Lower lobe of right lung (tissue), 2 donors: ENCODE data around the gene ERC1. TPM values are rescaled to one million over a fixed set of nuclear protein-coding genes. Genes with fewer than 3 reads are reported as not detected.
"Not testable (repeated sequence)": the region's sequence is repeated elsewhere in the genome, so short reads cannot be mapped to it uniquely, and the experiment has no call there.

Experiments used
- ATAC-seq, 2 donors: fragments of 200-7000 bp; cut with Tn5 transposase; one replicate each; pipeline ENCODE4 v1.9.1; 2020 to 2022; ENCODE audit warnings: mild to moderate bottlenecking in 2 of 2, moderate library complexity in 2 of 2
- DNase-seq: peaks from one replicate; pipeline ENCODE4 v3.0.0-alpha.2; 2020
- H3K27ac ChIP-seq: fragments of 200-600 bp; one replicate; pipeline ENCODE4 v1.8.0; 2022
- H3K27me3 ChIP-seq: fragments of 200-600 bp; one replicate; pipeline ENCODE4 v1.8.0; 2022; ENCODE audit warnings: low read depth
- H3K36me3 ChIP-seq: fragments of 200-600 bp; one replicate; pipeline ENCODE4 v1.8.0; 2022; ENCODE audit warnings: mild to moderate bottlenecking
- H3K4me1 ChIP-seq: fragments of 200-600 bp; one replicate; pipeline ENCODE4 v1.8.0; 2022
- H3K4me3 ChIP-seq: fragments of 200-600 bp; one replicate; pipeline ENCODE4 v1.8.0; 2022; ENCODE audit warnings: mild to moderate bottlenecking
- H3K9me3 ChIP-seq: fragments of 200-600 bp; one replicate; pipeline ENCODE4 v1.8.0; 2022
- CTCF ChIP-seq: fragments of 200-600 bp; IDR thresholded peaks from one replicate; pipeline ENCODE4 v1.8.0; 2022; ENCODE audit warnings: antibody characterized with exemption, mild to moderate bottlenecking
- intact Hi-C: fragments of 100-400 bp; cut with DNase I; formaldehyde crosslinking; loops from one replicate; pipeline ENCODE4 v1.11.0; 2022
- total RNA-seq: library from RNA; stranded (reverse); fragmentation: NEBNext Ultra II Directional; extraction: Animal tissue kit (Norgen Biotek cat#: 25700); gene quantifications from one replicate; pipeline ENCODE4 v1.2.1, GENCODE V29; 2021
- donor health status: DM: no; HTN: yes; CAD: no; lungs with severe emphysema.

Gene ERC1
- total RNA-seq, 1 donor from 2014 or later, result 66.3 TPM

- Histone ChIP-seq H3K27me3 (no peaks in the 10 kb centered on the region), H3K9me3 (no peaks in the 10 kb centered on the region), H3K36me3 (no peaks in the 10 kb centered on the region), H3K4me1 (no peaks in the 10 kb centered on the region), H3K27ac (no peak overlapping the region), H3K4me3 (no peak overlapping the region)
- DNase-seq (no peak), ATAC-seq (no peak)
- intact Hi-C loops, result no loop called here
- no peak for TF ChIP-seq CTCF
Observed at GRCh38 chr12:1339618-1340319, 348.7 kb downstream of the ERC1 start.

GRCh38 chr12:1341270-1341669 is 350.2 kb downstream of the ERC1 start:
- ATAC-seq, DNase-seq, H3K4me1 ChIP-seq, H3K36me3 ChIP-seq, H3K27me3 ChIP-seq, H3K9me3 ChIP-seq, H3K27ac ChIP-seq, H3K4me3 ChIP-seq, intact Hi-C loops: not testable (repeated sequence)

- no peaks in the 10 kb centered on the region for H3K36me3 ChIP-seq
- H3K27me3 ChIP-seq, result no peaks in the 10 kb centered on the region
- H3K9me3 ChIP-seq, result no peaks in the 10 kb centered on the region
- H3K27ac ChIP-seq, result no peak overlapping the region
- intact Hi-C loops, result no loop called here
- no peaks in the 10 kb centered on the region for H3K4me1 ChIP-seq
- no peak overlapping the region for H3K4me3 ChIP-seq
- no peak for TF ChIP-seq CTCF
- ATAC-seq (no peak), DNase-seq (no peak)
Observed at GRCh38 chr12:1343422-1343821, 352.4 kb downstream of the ERC1 start.

GRCh38 chr12:1344245-1344644 is 353.2 kb downstream of the ERC1 start:
- DNase-seq (no peak), ATAC-seq (no peak)
- Histone ChIP-seq H3K9me3 (no peaks in the 10 kb centered on the region), H3K4me1 (no peaks in the 10 kb centered on the region), H3K36me3 (no peaks in the 10 kb centered on the region), H3K27me3 (no peaks in the 10 kb centered on the region), H3K27ac (no peak overlapping the region), H3K4me3 (no peak overlapping the region)
- intact Hi-C loops, result no loop called here
- TF ChIP-seq CTCF, result no peak

- no peaks in the 10 kb centered on the region for H3K9me3 ChIP-seq
- H3K27me3 ChIP-seq, result no peaks in the 10 kb centered on the region
- no peak for TF ChIP-seq CTCF
- H3K4me3 ChIP-seq, result no peak overlapping the region
- H3K4me1 ChIP-seq, result no peaks in the 10 kb centered on the region
- DNase-seq (no peak), ATAC-seq (no peak)
- H3K27ac ChIP-seq, result no peak overlapping the region
- intact Hi-C loops, result no loop called here
- H3K36me3 ChIP-seq, result no peaks in the 10 kb centered on the region
Observed at GRCh38 chr12:1346126-1346525, 355.1 kb downstream of the ERC1 start.

GRCh38 chr12:1347294-1347693 is 356.3 kb downstream of the ERC1 start:
- intact Hi-C loops, result no loop called here
- Histone ChIP-seq H3K9me3 (no peaks in the 10 kb centered on the region), H3K27ac (no peak overlapping the region), H3K4me3 (no peak overlapping the region), H3K27me3 (no peaks in the 10 kb centered on the region), H3K4me1 (no peaks in the 10 kb centered on the region), H3K36me3 (no peaks in the 10 kb centered on the region)
- DNase-seq, result no peak
- no peak for TF ChIP-seq CTCF
- ATAC-seq, result no peak
